Stimulated activated effector memory CD8-positive, alpha-beta T cell treated with anti-CD3 and anti-CD28 coated beads, Interleukin-12 subunit alpha, Interleukin-12 subunit beta, amount 100 ng/mL, for 72 hours (primary cell): ENCODE measurements around the gene ARL4A.
A peak's percentile ranks its signal among the peaks of the same experiment; 100 is the strongest.

ENCODE experiments used
- ATAC-seq: fragments of 150-1000 bp; cut with Tn5 transposase; 2 replicates; pipeline ENCODE4 v1.10.0; 2021
- DNase-seq, 2 donors: peaks; one replicate each; pipeline ENCODE4 v3.0.0; 2021 to 2022; ENCODE audit warnings: low spot score in 2 of 2
- H3K27ac Mint-ChIP-seq: one replicate; pipeline ENCODE4 v1.8.0; 2022; ENCODE audit warnings: mild to moderate bottlenecking, mixed read lengths
- H3K36me3 Mint-ChIP-seq: one replicate; pipeline ENCODE4 v1.8.0; 2022; ENCODE audit warnings: mild to moderate bottlenecking, mixed read lengths
- H3K4me1 Mint-ChIP-seq: one replicate; pipeline ENCODE4 v1.8.0; 2022; ENCODE audit warnings: mixed read lengths
- H3K4me3 Mint-ChIP-seq: one replicate; pipeline ENCODE4 v1.8.0; 2022; ENCODE audit warnings: mild to moderate bottlenecking, mixed read lengths
- H3K9me3 Mint-ChIP-seq: one replicate; pipeline ENCODE4 v1.8.0; 2022; ENCODE audit warnings: mixed read lengths

Gene ARL4A

GRCh38 chr7:12706900-12707536, 19.6 kb downstream of the ARL4A start:
- Mint-ChIP-seq H3K9me3 (no peaks in the 10 kb centered on the region), H3K4me3 (no peak overlapping the region), H3K36me3 (no peaks in the 10 kb centered on the region), H3K27ac (peak overlapping the region; percentile 20), H3K4me1 (no peaks in the 10 kb centered on the region)
- no peak for DNase-seq
- peak; percentile 62 for ATAC-seq

- DNase-seq (no peak), ATAC-seq (no peak)
- Mint-ChIP-seq H3K9me3 (no peaks in the 10 kb centered on the region), H3K36me3 (no peaks in the 10 kb centered on the region), H3K4me1 (no peaks in the 10 kb centered on the region), H3K27ac (no peak overlapping the region), H3K4me3 (no peak overlapping the region)
Observed at GRCh38 chr7:12708314-12708713, 20.9 kb downstream of the ARL4A start.

GRCh38 chr7:12709726-12710502, 22.5 kb downstream of the ARL4A start:
- DNase-seq (no peak), ATAC-seq (no peak)
- Mint-ChIP-seq H3K27ac (no peak overlapping the region), H3K9me3 (no peaks in the 10 kb centered on the region), H3K4me1 (no peaks in the 10 kb centered on the region), H3K36me3 (no peaks in the 10 kb centered on the region), H3K4me3 (no peak overlapping the region)

GRCh38 chr7:12711124-12711523, 23.7 kb downstream of the ARL4A start:
- H3K4me3 Mint-ChIP-seq, result no peak overlapping the region
- H3K9me3 Mint-ChIP-seq, result no peaks in the 10 kb centered on the region
- H3K36me3 Mint-ChIP-seq, result no peaks in the 10 kb centered on the region
- DNase-seq (no peak), ATAC-seq (no peak)
- peaks cover 7% of the 10 kb centered on the region for H3K4me1 Mint-ChIP-seq
- no peak overlapping the region for H3K27ac Mint-ChIP-seq

GRCh38 chr7:12712236-12712635, 24.8 kb downstream of the ARL4A start:
- H3K27ac Mint-ChIP-seq, result no peak overlapping the region
- H3K36me3 Mint-ChIP-seq, result no peaks in the 10 kb centered on the region
- DNase-seq, result no peak
- H3K9me3 Mint-ChIP-seq, result no peaks in the 10 kb centered on the region
- H3K4me3 Mint-ChIP-seq, result no peak overlapping the region
- ATAC-seq, result no peak
- peaks cover 16% of the 10 kb centered on the region for H3K4me1 Mint-ChIP-seq

GRCh38 chr7:12713625-12714378, 26.4 kb downstream of the ARL4A start:
- no peak for DNase-seq
- no peaks in the 10 kb centered on the region for H3K36me3 Mint-ChIP-seq
- H3K4me3 Mint-ChIP-seq, result no peak overlapping the region
- no peak for ATAC-seq
- no peaks in the 10 kb centered on the region for H3K9me3 Mint-ChIP-seq
- peak overlapping the region; percentile 29 for H3K27ac Mint-ChIP-seq
- peaks cover 17% of the 10 kb centered on the region for H3K4me1 Mint-ChIP-seq

GRCh38 chr7:12714379-12714737, 26.9 kb downstream of the ARL4A start:
- H3K4me1 Mint-ChIP-seq, result peaks cover 22% of the 10 kb centered on the region
- no peaks in the 10 kb centered on the region for H3K9me3 Mint-ChIP-seq
- H3K4me3 Mint-ChIP-seq, result no peak overlapping the region
- DNase-seq, result no peak
- peak overlapping the region; percentile 29 for H3K27ac Mint-ChIP-seq
- ATAC-seq, result no peak
- no peaks in the 10 kb centered on the region for H3K36me3 Mint-ChIP-seq

GRCh38 chr7:12715372-12716133, 28.1 kb downstream of the ARL4A start:
- Mint-ChIP-seq H3K4me1 (peaks cover 26% of the 10 kb centered on the region), H3K4me3 (no peak overlapping the region), H3K36me3 (no peaks in the 10 kb centered on the region), H3K27ac (no peak overlapping the region), H3K9me3 (no peaks in the 10 kb centered on the region)
- DNase-seq (peak in 1 of 2 donors; percentile 59), ATAC-seq (peak; percentile 91)

- DNase-seq (no peak), ATAC-seq (no peak)
- Mint-ChIP-seq H3K36me3 (no peaks in the 10 kb centered on the region), H3K4me3 (no peak overlapping the region), H3K4me1 (peaks cover 26% of the 10 kb centered on the region), H3K9me3 (no peaks in the 10 kb centered on the region), H3K27ac (no peak overlapping the region)
Observed at GRCh38 chr7:12716134-12716681, 28.8 kb downstream of the ARL4A start.

- DNase-seq, result no peak
- Mint-ChIP-seq H3K9me3 (no peaks in the 10 kb centered on the region), H3K4me3 (no peak overlapping the region), H3K27ac (no peak overlapping the region), H3K36me3 (no peaks in the 10 kb centered on the region), H3K4me1 (peaks cover 27% of the 10 kb centered on the region)
- ATAC-seq, result no peak
Observed at GRCh38 chr7:12716722-12717121, 29.3 kb downstream of the ARL4A start.

- ATAC-seq (peak; percentile 72), DNase-seq (no peak)
- Mint-ChIP-seq H3K27ac (peak overlapping the region; percentile 27), H3K9me3 (no peaks in the 10 kb centered on the region), H3K4me1 (peaks cover 44% of the 10 kb centered on the region), H3K36me3 (no peaks in the 10 kb centered on the region), H3K4me3 (no peak overlapping the region)
Observed at GRCh38 chr7:12719141-12719919, 31.9 kb downstream of the ARL4A start.

GRCh38 chr7:12719981-12720865, 32.8 kb downstream of the ARL4A start:
- Mint-ChIP-seq H3K4me1 (peaks cover 43% of the 10 kb centered on the region), H3K9me3 (no peaks in the 10 kb centered on the region)

GRCh38 chr7:12721286-12721830, 33.9 kb downstream of the ARL4A start:
- H3K27ac Mint-ChIP-seq, result no peak overlapping the region
- ATAC-seq (no peak), DNase-seq (no peak)
- H3K36me3 Mint-ChIP-seq, result no peaks in the 10 kb centered on the region
- H3K9me3 Mint-ChIP-seq, result no peaks in the 10 kb centered on the region
- H3K4me1 Mint-ChIP-seq, result peaks cover 35% of the 10 kb centered on the region
- no peak overlapping the region for H3K4me3 Mint-ChIP-seq

More at GRCh38 chr7:12719981-12720865, 32.8 kb downstream of the ARL4A start:
- H3K27ac Mint-ChIP-seq, result peak overlapping the region; percentile 27
- H3K36me3 Mint-ChIP-seq, result no peaks in the 10 kb centered on the region
- H3K4me3 Mint-ChIP-seq, result no peak overlapping the region
- DNase-seq (no peak), ATAC-seq (no peak)
